T-helper 2 cell treated with Interferon-gamma antibody and Interleukin-4, amounts not matched to agents 100 ng/mL and 5 ng/mL, for 36 hours (primary cell): ENCODE data around the gene SOHLH1. TPM values are rescaled to one million over a fixed set of nuclear protein-coding genes. Genes with fewer than 3 reads are reported as not detected.

Experiments used
- intact Hi-C: fragments of 100-400 bp; cut with micrococcal nuclease; formaldehyde crosslinking; loops from one replicate; pipeline ENCODE4 v1.15.1; 2023
- total RNA-seq: library from RNA; stranded (reverse); gene quantifications from 2 replicates; pipeline ENCODE4 v1.2.3, GENCODE V29; 2022

The SOHLH1 gene
- total RNA-seq, 1 donor from 2014 or later, result not detected

GRCh38 chr9:135703726-135704125 is 4.4 kb upstream of the SOHLH1 start:
- intact Hi-C loops, result no loop called here

- intact Hi-C loops, result no loop called here
Measured at GRCh38 chr9:135701959-135702721, 2.9 kb upstream of the SOHLH1 start, which contains the start of gene KCNT1. Gene KCNT1 (plus strand): TSS chr9:135702185. CDS start chr9:135702259, 74 bp downstream.

- intact Hi-C loops, result no loop called here
Measured at GRCh38 chr9:135701067-135701958, 2.0 kb upstream of the SOHLH1 start.

GRCh38 chr9:135700525-135700924 is 1.2 kb upstream of the SOHLH1 start:
- intact Hi-C loops, result no loop called here

- intact Hi-C loops, result no loop called here
Measured at GRCh38 chr9:135698767-135699166, 514 bp downstream of the SOHLH1 start.

GRCh38 chr9:135698236-135698635 is 1.0 kb downstream of the SOHLH1 start:
- intact Hi-C loops, result no loop called here

GRCh38 chr9:135697226-135697625 is 2.1 kb downstream of the SOHLH1 start:
- intact Hi-C loops, result no loop called here

- intact Hi-C loops, result no loop called here
Measured at GRCh38 chr9:135696446-135696845, 2.8 kb downstream of the SOHLH1 start.

GRCh38 chr9:135695642-135696041 is 3.6 kb downstream of the SOHLH1 start:
- intact Hi-C loops, result no loop called here

- intact Hi-C loops, result no loop called here
Measured at GRCh38 chr9:135695036-135695435, 4.2 kb downstream of the SOHLH1 start.

GRCh38 chr9:135694414-135694813 is 4.9 kb downstream of the SOHLH1 start:
- intact Hi-C loops, result no loop called here

GRCh38 chr9:135693771-135694170 is 5.5 kb downstream of the SOHLH1 start:
- intact Hi-C loops, result no loop called here

- intact Hi-C loops, result no loop called here
Measured at GRCh38 chr9:135693265-135693664, 6.0 kb downstream of the SOHLH1 start.

- intact Hi-C loops, result no loop called here
Measured at GRCh38 chr9:135692410-135692809, 6.9 kb downstream of the SOHLH1 start.

- intact Hi-C loops, result no loop called here
Measured at GRCh38 chr9:135690836-135691570, 8.3 kb downstream of the SOHLH1 start.

- intact Hi-C loops, result no loop called here
Measured at GRCh38 chr9:135689011-135689410, 10.3 kb downstream of the SOHLH1 start.

- intact Hi-C loops, result no loop called here
Measured at GRCh38 chr9:135687216-135687615, 12.1 kb downstream of the SOHLH1 start.

- intact Hi-C loops, result no loop called here
Measured at GRCh38 chr9:135684691-135685090, 14.6 kb downstream of the SOHLH1 start.

- intact Hi-C loops, result no loop called here
Measured at GRCh38 chr9:135683401-135684034, 15.8 kb downstream of the SOHLH1 start.

GRCh38 chr9:135681161-135681560 is 18.1 kb downstream of the SOHLH1 start:
- intact Hi-C loops, result no loop called here

- intact Hi-C loops, result no loop called here
Measured at GRCh38 chr9:135680056-135680455, 19.2 kb downstream of the SOHLH1 start.
